IPS-18c (cell line): ENCODE data around the gene ZNF468.
"Not testable (repeated sequence)": the region's sequence is repeated elsewhere in the genome, so short reads cannot be mapped to it uniquely, and the experiment has no call there.

Experiments
- H3K4me3 ChIP-seq: 2 replicates; pipeline ENCODE4 v1.7.0; 2013; ENCODE audit warnings: low read depth, mild to moderate bottlenecking, low read length, moderate library complexity; ENCODE audit not compliant: insufficient read depth
- H3K9me3 ChIP-seq: one replicate; pipeline ENCODE4 v1.6.1; 2013; ENCODE audit warnings: mild to moderate bottlenecking, low read length, moderate library complexity; ENCODE audit not compliant: control insufficient read depth, insufficient read depth

Gene ZNF468

GRCh38 chr19:52857378-52858191 lies at the start of gene ZNF468:
Gene ZNF468, minus strand, starts transcription at chr19:52857619. Its CDS starts 3,347 bp downstream, at chr19:52854272.
- peak within 1 kb of the TSS; percentile 79 for H3K4me3 ChIP-seq
- H3K9me3 ChIP-seq: not testable (repeated sequence)

GRCh38 chr19:52904052-52904780 lies 46.8 kb upstream of the ZNF468 start:
- not testable (repeated sequence) for H3K4me3 ChIP-seq, H3K9me3 ChIP-seq

- no peaks in the 10 kb centered on the region for H3K9me3 ChIP-seq
- no peak overlapping the region for H3K4me3 ChIP-seq
Observed at GRCh38 chr19:52901842-52902241, 44.4 kb upstream of the ZNF468 start.

- H3K4me3 ChIP-seq: not testable (repeated sequence)
Observed at GRCh38 chr19:52898596-52898995, 41.2 kb upstream of the ZNF468 start.

GRCh38 chr19:52898101-52898500 lies 40.7 kb upstream of the ZNF468 start:
- Histone ChIP-seq H3K4me3 (peak overlapping the region; percentile 94; the same call in 1 of the 2 replicates), H3K9me3 (no peaks in the 10 kb centered on the region)

More at GRCh38 chr19:52898596-52898995, 41.2 kb upstream of the ZNF468 start:
- not testable (repeated sequence) for H3K9me3 ChIP-seq

GRCh38 chr19:52897138-52897935 lies 39.9 kb upstream of the ZNF468 start, which contains the start of gene ZNF320:
Gene ZNF320, minus strand, starts transcription at chr19:52897635. Its CDS starts 7,380 bp downstream, at chr19:52890255.
- Histone ChIP-seq H3K4me3 (peak within 1 kb of the TSS; percentile 94), H3K9me3 (no peaks in the 10 kb centered on the region)

- H3K9me3 ChIP-seq: no peaks in the 10 kb centered on the region
- peak overlapping the region; percentile 94 for H3K4me3 ChIP-seq
Observed at GRCh38 chr19:52896431-52897137, 39.2 kb upstream of the ZNF468 start.

GRCh38 chr19:52891336-52891735 lies 33.9 kb upstream of the ZNF468 start:
- Histone ChIP-seq H3K4me3 (no peak overlapping the region), H3K9me3 (no peaks in the 10 kb centered on the region)

- H3K4me3 ChIP-seq: no peak overlapping the region
- H3K9me3 ChIP-seq: no peaks in the 10 kb centered on the region
Observed at GRCh38 chr19:52889931-52890330, 32.5 kb upstream of the ZNF468 start.

- H3K4me3 ChIP-seq: no peak overlapping the region
- no peaks in the 10 kb centered on the region for H3K9me3 ChIP-seq
Observed at GRCh38 chr19:52889076-52889475, 31.7 kb upstream of the ZNF468 start.

GRCh38 chr19:52880895-52881389 lies 23.5 kb upstream of the ZNF468 start:
- Histone ChIP-seq H3K4me3 (no peak overlapping the region), H3K9me3 (no peaks in the 10 kb centered on the region)

- not testable (repeated sequence) for H3K9me3 ChIP-seq
Observed at GRCh38 chr19:52872996-52873395, 15.6 kb upstream of the ZNF468 start.

GRCh38 chr19:52871466-52871865 lies 14.0 kb upstream of the ZNF468 start:
- Histone ChIP-seq H3K4me3 (no peak overlapping the region), H3K9me3 (no peaks in the 10 kb centered on the region)

More at GRCh38 chr19:52872996-52873395, 15.6 kb upstream of the ZNF468 start:
- H3K4me3 ChIP-seq: not testable (repeated sequence)

- not testable (repeated sequence) for H3K9me3 ChIP-seq, H3K4me3 ChIP-seq
Observed at GRCh38 chr19:52868031-52868430, 10.6 kb upstream of the ZNF468 start.

- peak overlapping the region; percentile 79 for H3K4me3 ChIP-seq
- not testable (repeated sequence) for H3K9me3 ChIP-seq
Observed at GRCh38 chr19:52856540-52857377, 660 bp downstream of the ZNF468 start.

- H3K4me3 ChIP-seq, H3K9me3 ChIP-seq: not testable (repeated sequence)
Observed at GRCh38 chr19:52847352-52847751, 10.1 kb downstream of the ZNF468 start.
